Measurements from ENCODE around the gene FNIP1. TPM values are rescaled to one million over a fixed set of nuclear protein-coding genes. Genes with fewer than 3 reads are reported as not detected.

Gene FNIP1
- total RNA-seq, 1 donor from 2014 or later, result 29.5 TPM

DNA sequence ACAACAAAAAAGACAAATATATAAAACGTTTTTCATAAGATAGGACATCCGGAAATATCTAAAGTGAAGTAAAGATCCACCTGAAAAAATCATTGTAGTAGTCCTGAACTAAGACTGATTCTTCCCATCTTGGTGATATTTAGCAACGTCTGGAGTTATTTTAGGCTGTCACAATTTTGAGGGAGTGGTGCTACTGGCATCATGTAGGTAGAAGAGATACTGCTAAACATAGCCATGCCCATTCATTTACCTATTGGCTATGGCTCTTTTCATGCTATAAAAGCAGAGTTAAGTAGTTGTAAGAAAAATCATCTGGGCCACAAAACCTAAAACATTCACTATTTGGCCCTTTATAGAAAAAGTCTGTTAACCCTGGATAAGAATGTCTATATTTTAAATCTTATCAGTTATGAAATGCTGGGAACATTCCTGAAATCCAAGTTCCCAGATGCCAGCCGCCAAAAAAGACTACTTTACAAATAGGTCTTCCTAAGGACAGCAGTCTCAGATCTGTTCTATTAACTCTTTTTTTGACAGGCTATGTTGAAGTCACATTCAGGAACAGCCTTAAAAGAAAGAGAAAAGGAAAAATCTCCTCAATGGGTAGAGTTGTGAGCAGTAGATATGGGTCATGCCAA is 188.8 kb downstream of the FNIP1 start:
- Histone ChIP-seq H3K27ac (no peak overlapping the region), H3K4me1 (peaks cover 8% of the 10 kb centered on the region), H3K27me3 (no peaks in the 10 kb centered on the region), H3K9me3 (no peaks in the 10 kb centered on the region), H3K4me3 (no peak overlapping the region), H3K36me3 (no peaks in the 10 kb centered on the region)
- intact Hi-C loops (cut with DNase I), result no loop called here
- DNase-seq (ENCODE audit: extremely low spot score in 2 of 2), result no peak
- TF ChIP-seq, protein P1, sequence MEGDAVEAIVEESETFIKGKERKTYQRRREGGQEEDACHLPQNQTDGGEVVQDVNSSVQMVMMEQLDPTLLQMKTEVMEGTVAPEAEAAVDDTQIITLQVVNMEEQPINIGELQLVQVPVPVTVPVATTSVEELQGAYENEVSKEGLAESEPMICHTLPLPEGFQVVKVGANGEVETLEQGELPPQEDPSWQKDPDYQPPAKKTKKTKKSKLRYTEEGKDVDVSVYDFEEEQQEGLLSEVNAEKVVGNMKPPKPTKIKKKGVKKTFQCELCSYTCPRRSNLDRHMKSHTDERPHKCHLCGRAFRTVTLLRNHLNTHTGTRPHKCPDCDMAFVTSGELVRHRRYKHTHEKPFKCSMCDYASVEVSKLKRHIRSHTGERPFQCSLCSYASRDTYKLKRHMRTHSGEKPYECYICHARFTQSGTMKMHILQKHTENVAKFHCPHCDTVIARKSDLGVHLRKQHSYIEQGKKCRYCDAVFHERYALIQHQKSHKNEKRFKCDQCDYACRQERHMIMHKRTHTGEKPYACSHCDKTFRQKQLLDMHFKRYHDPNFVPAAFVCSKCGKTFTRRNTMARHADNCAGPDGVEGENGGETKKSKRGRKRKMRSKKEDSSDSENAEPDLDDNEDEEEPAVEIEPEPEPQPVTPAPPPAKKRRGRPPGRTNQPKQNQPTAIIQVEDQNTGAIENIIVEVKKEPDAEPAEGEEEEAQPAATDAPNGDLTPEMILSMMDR (IDR thresholded peaks at IDR 0.05), result no peak
- TF ChIP-seq POLR2AphosphoS5 (IDR thresholded peaks at IDR 0.05; ENCODE audit: insufficient read depth in 1 of 2, low read depth in 1 of 2), result no peak
- TF ChIP-seq POLR2A (IDR thresholded peaks at IDR 0.05), result no peak

DNA sequence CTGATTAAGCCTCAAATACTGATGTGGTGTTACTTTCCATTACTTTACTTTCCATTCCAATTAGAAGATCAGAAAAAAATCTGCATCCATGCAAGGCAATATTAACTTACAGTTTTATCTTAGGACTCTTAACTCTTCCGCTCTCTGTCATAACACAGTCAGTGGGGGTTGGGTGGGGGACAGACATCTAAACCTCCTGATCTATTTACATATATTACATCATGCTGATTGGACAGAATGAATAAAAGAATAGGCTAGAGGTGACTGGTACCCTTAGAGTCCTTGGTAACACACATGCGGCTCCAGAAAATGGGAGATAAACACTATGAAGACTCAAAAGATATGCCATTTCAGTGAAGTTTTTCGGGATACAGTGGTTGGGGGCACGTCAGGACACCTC is 189.4 kb downstream of the FNIP1 start:
- intact Hi-C loops (cut with DNase I), result no loop called here
- Histone ChIP-seq H3K4me3 (no peak overlapping the region), H3K4me1 (peaks cover 8% of the 10 kb centered on the region), H3K27me3 (no peaks in the 10 kb centered on the region), H3K9me3 (no peaks in the 10 kb centered on the region), H3K27ac (no peak overlapping the region), H3K36me3 (no peaks in the 10 kb centered on the region)
- no peak for DNase-seq (ENCODE audit: extremely low spot score in 2 of 2)
- TF ChIP-seq POLR2A (IDR thresholded peaks at IDR 0.05) (no peak), POLR2AphosphoS5 (IDR thresholded peaks at IDR 0.05; ENCODE audit: insufficient read depth in 1 of 2, low read depth in 1 of 2) (no peak)
- TF ChIP-seq, protein P1 (IDR thresholded peaks at IDR 0.05), result no peak

DNA sequence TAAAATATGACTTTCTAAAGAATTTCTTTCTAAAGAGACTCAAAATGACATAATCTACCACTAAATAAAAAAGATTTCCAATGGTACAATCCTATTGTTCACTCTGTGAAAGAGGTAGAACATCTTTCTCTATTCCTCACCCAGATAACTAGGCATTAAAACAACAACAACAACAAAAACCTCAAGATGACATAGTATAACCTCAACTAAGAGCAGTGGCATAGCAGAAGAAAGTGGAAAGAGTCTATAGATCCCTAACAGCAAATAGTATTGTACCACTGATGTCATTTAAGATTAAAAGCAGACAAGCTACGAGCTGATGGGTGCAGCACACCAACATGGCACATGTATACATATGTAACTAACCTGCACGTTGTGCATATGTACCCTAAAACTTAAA is 191.7 kb downstream of the FNIP1 start:
- TF ChIP-seq, protein P1 (IDR thresholded peaks at IDR 0.05), result no peak
- TF ChIP-seq POLR2A (IDR thresholded peaks at IDR 0.05) (no peak), POLR2AphosphoS5 (IDR thresholded peaks at IDR 0.05; ENCODE audit: insufficient read depth in 1 of 2, low read depth in 1 of 2) (no peak)
- DNase-seq (ENCODE audit: extremely low spot score in 2 of 2), result no peak
- H3K9me3 ChIP-seq, result no peaks in the 10 kb centered on the region
- H3K4me1 ChIP-seq, result peaks cover 8% of the 10 kb centered on the region
- intact Hi-C loops (cut with DNase I), result no loop called here
- H3K4me3 ChIP-seq, result no peak overlapping the region
- H3K27me3 ChIP-seq, result no peaks in the 10 kb centered on the region
- no peaks in the 10 kb centered on the region for H3K36me3 ChIP-seq
- H3K27ac ChIP-seq, result no peak overlapping the region

DNA sequence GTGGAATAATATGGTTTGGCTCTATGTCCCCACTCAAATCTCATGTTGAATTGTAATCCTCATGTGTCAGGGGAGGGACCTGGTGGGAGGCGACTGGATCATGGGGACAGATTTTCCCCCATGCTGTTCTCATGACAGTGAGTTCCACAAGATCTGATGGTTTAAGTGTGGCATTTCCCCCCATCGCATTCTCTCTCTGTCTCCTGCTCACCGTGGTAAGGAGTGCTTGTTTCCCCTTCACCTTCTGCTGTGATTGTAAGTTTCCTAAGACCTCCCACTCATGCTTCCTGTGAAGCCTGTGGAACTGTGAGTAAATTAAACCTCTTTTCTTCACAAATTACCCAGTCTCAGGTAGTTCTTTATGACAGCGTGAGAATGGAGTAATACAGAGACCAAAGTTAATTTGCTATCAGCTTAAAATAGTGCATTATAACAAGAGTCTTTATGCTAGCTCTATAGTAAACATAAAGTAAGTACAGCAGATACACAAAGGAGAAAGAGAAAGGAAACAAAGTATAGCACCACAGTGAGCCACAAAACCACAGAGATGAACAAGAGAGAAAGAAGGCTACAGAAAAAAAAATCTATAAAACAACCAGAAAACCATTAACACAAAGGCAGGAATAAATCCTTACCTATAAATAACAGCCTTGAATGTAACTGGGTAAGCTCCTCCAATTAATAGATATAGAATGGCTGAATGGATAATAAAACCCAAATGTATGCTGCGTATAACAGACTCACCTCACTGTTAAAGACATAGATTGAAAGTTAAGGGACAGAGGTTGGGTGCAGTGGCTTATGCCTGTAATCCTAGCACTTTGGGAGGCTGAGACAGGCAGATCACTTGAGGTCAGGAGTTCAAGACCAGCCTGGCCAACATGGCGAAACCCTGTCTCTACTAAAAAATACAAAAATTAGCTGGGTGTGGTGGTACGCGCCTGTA is 201.5 kb downstream of the FNIP1 start:
- TF ChIP-seq POLR2AphosphoS5 (IDR thresholded peaks at IDR 0.05; ENCODE audit: insufficient read depth in 1 of 2, low read depth in 1 of 2) (no peak), POLR2A (IDR thresholded peaks at IDR 0.05) (no peak)
- TF ChIP-seq, protein P1 (IDR thresholded peaks at IDR 0.05), result no peak
- Histone ChIP-seq H3K9me3 (no peaks in the 10 kb centered on the region), H3K4me1 (no peaks in the 10 kb centered on the region), H3K27ac (no peak overlapping the region), H3K27me3 (no peaks in the 10 kb centered on the region), H3K4me3 (no peak overlapping the region), H3K36me3 (no peaks in the 10 kb centered on the region)
- DNase-seq (ENCODE audit: extremely low spot score in 2 of 2), result no peak
- intact Hi-C loops (cut with DNase I), result no loop called here

Data from vagina (tissue), 2 donors.